GM18502 (cell line): ENCODE data around the gene UPK3BL1.

Experiments used
- ATAC-seq: cut with Tn5 transposase; IDR thresholded peaks from one replicate; pipeline ENCODE4 v1.9.1; 2021; ENCODE audit warnings: mild to moderate bottlenecking; ENCODE audit not compliant: unreplicated experiment, poor library complexity

UPK3BL1 gene

DNA sequence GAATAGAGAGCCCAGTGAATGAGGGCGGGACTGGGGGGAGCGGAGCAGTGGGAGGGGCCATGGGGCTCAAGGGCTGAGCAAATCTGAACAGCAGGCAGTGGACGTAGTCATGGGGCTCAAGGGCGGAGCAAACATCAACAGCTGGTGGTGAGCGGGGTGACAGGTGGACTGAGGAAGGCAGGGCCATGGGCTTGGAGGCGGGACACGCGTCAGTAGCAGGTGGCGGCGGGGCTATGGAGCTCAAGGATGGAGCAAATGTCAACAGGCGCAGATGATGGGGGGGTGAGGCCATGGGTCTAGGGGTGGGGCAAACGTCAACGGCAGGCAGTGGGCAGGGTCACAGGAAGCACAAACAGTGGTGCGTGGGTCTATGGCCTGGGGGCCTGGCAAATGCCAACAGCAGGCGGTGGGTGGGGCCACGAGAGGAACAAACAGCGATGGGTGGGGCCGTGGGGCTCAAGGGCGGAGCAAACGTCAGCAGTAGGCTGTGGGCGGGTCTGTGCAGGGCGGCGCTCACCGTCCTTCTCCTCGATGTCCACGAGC lies 50.0 kb downstream of the UPK3BL1 start:
- ATAC-seq: peak; percentile 55

DNA sequence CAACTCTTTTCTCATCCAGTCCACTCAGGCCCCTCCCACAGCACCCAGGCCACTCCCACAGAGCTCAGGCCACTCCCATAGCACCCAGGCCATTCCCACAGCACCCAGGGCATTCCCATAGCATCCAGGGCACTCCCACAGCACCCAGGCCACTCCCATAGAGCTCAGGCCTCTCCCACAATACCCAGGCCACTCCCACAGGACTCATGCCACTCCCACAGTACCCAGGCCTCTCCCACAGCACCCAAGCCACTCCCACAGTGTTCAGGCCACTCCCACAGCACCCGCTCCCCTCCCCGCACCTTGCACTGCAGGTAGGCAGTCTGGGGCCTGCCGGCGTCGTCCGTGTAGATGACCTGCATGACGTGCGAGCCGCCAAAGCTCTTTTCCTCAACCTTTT lies 52.7 kb downstream of the UPK3BL1 start:
- peak; percentile 64 for ATAC-seq
